GM12865 (cell line): ENCODE measurements around the gene OR2L3.

Experiments used
- DNase-seq: peaks from one replicate; pipeline ENCODE4 v3.0.0; 2010; ENCODE audit warnings: low read depth
- H3K4me3 ChIP-seq: 2 replicates; pipeline ENCODE4 v1.5.1; 2011; ENCODE audit warnings: mild to moderate bottlenecking, low read depth, low read length, control low read depth
- CTCF ChIP-seq: IDR thresholded peaks from 2 replicates; pipeline ENCODE4 v1.5.1; 2011; ENCODE audit warnings: low read length, control low read depth, low read depth, inconsistent platforms; ENCODE audit not compliant: insufficient read depth; ENCODE audit errors: missing control alignments

OR2L3 gene

GRCh38 chr1:248046536-248046935, at the start of gene OR2L3:
OR2L3 (plus strand) TSS chr1:248046836; CDS start chr1:248060682, 13,846 bp downstream.
- no peak for DNase-seq
- TF ChIP-seq CTCF: no peak
- H3K4me3 ChIP-seq: no peak within 1 kb of the TSS

- no peak for TF ChIP-seq CTCF
- H3K4me3 ChIP-seq: no peak overlapping the region
- no peak for DNase-seq
Measured at GRCh38 chr1:247998811-247999210, 47.8 kb upstream of the OR2L3 start.

- no peak for DNase-seq
- H3K4me3 ChIP-seq: no peak overlapping the region
- no peak for TF ChIP-seq CTCF
Measured at GRCh38 chr1:248000169-248000568, 46.5 kb upstream of the OR2L3 start.

GRCh38 chr1:248007778-248008177, 38.9 kb upstream of the OR2L3 start:
- TF ChIP-seq CTCF: no peak
- H3K4me3 ChIP-seq: no peak overlapping the region
- DNase-seq: no peak

- H3K4me3 ChIP-seq: no peak overlapping the region
- DNase-seq: no peak
- TF ChIP-seq CTCF: no peak
Measured at GRCh38 chr1:248009681-248010080, 37.0 kb upstream of the OR2L3 start.

GRCh38 chr1:248013229-248013710, 33.4 kb upstream of the OR2L3 start, which contains the start of gene OR2L5:
OR2L5 (plus strand) TSS chr1:248013660; CDS start chr1:248021948, 8,288 bp downstream.
- no peak for DNase-seq
- TF ChIP-seq CTCF: no peak
- H3K4me3 ChIP-seq: no peak within 1 kb of the TSS

- no peak for TF ChIP-seq CTCF
- H3K4me3 ChIP-seq: no peak overlapping the region
- no peak for DNase-seq
Measured at GRCh38 chr1:248015803-248016202, 30.8 kb upstream of the OR2L3 start.
